Activated CD4-positive, alpha-beta T cell treated with anti-CD3 and anti-CD28 coated beads, Interleukin-10, Interleukin-2, amounts not matched to agents 100 ng/mL and 50 ng/mL, durations not matched to agents 16 hours and 8 hours (primary cell): ENCODE data around the gene VSTM5.
"Not testable (repeated sequence)": the region's sequence is repeated elsewhere in the genome, so short reads cannot be mapped to it uniquely, and the experiment has no call there.

ENCODE experiments used
- DNase-seq: peaks from one replicate; pipeline ENCODE4 v3.0.0-alpha.2; 2020

The VSTM5 gene

GRCh38 chr11:93784935-93785360 lies 65.5 kb downstream of the VSTM5 start:
- DNase-seq = no peak

GRCh38 chr11:93784145-93784934 lies 66.1 kb downstream of the VSTM5 start, which contains the start of gene MED17:
TSS of gene MED17 (plus strand) at chr11:93784282. CDS start at chr11:93784514, 232 bp downstream.
- peak; percentile 95 for DNase-seq

- DNase-seq = no peak
These were observed 66.7 kb downstream of the VSTM5 start for GRCh38 chr11:93783765-93784144.

GRCh38 chr11:93783362-93783761 lies 67.1 kb downstream of the VSTM5 start:
- no peak for DNase-seq

- peak; percentile 16 for DNase-seq
These were observed 75.1 kb downstream of the VSTM5 start for GRCh38 chr11:93775289-93775688.

GRCh38 chr11:93774560-93774959 lies 75.9 kb downstream of the VSTM5 start:
- not testable (repeated sequence) for DNase-seq

- no peak for DNase-seq
These were observed 76.7 kb downstream of the VSTM5 start for GRCh38 chr11:93773601-93774200.

- DNase-seq = no peak
These were observed 77.4 kb downstream of the VSTM5 start for GRCh38 chr11:93773045-93773477.

- DNase-seq = no peak
These were observed 78.3 kb downstream of the VSTM5 start for GRCh38 chr11:93772123-93772522.

GRCh38 chr11:93770160-93770559 lies 80.3 kb downstream of the VSTM5 start:
- DNase-seq = no peak
